Thyroid gland (tissue), 4 donors: ENCODE results near the gene ADRA2C. TPM values are rescaled to one million over a fixed set of nuclear protein-coding genes. Genes with fewer than 3 reads are reported as not detected.

Experiments used
- DNase-seq, 2 donors: peaks; one replicate each; pipeline ENCODE4 v3.0.0-alpha.2; 2019
- H3K27ac ChIP-seq, 3 donors: fragments of 200-600 bp; sonication (generic); 1 replicate in 2 of 3; 2 replicates in 1 of 3; pipeline ENCODE4 v1.5.1; 2016 to 2019; ENCODE audit warnings: mild to moderate bottlenecking in 1 of 3, moderate library complexity in 1 of 3
- H3K27me3 ChIP-seq: fragments of 200-600 bp; sonication (generic); one replicate; pipeline ENCODE4 v1.5.1; 2019
- H3K36me3 ChIP-seq, 2 donors: fragments of 200-600 bp; sonication (generic); one replicate each; pipeline ENCODE4 v1.5.1; 2016 to 2019
- H3K4me1 ChIP-seq, 2 donors: fragments of 200-600 bp; sonication (generic); one replicate each; pipeline ENCODE4 v1.5.1; 2017 to 2019
- H3K4me3 ChIP-seq, 3 donors: fragments of 200-600 bp; sonication (generic); replicated peaks in 1 of 3; 1 replicate in 2 of 3; 2 replicates in 1 of 3; pipeline ENCODE4 v1.5.1; 2016; ENCODE audit warnings: mild to moderate bottlenecking in 1 of 3
- H3K9me3 ChIP-seq: fragments of 200-600 bp; sonication (generic); one replicate; pipeline ENCODE4 v1.5.1; 2017
- CTCF ChIP-seq, 6 experiments: fragments of 200-600 bp in 3 of 6; fragments of 450-650 bp in 3 of 6; sonication (generic) in 3 of 6; IDR thresholded peaks; one replicate each; pipeline ENCODE4 v1.5.1; 2016 to 2019; ENCODE audit warnings: antibody characterized with exemption in 6 of 6, mild to moderate bottlenecking in 2 of 6, inconsistent platforms in 1 of 6, moderate library complexity in 1 of 6
- POLR2A ChIP-seq, 2 donors: fragments of 450-650 bp; IDR thresholded peaks; one replicate each; pipeline ENCODE4 v1.6.1; 2017; ENCODE audit warnings: antibody characterized with exemption in 2 of 2, mild to moderate bottlenecking in 2 of 2, moderate library complexity in 1 of 2
- WGBS, 2 donors: methylation state at CpG; one replicate each; pipeline ENCODE4 v1.1.5; 2017; 5-methylcytosine and 5-hydroxymethylcytosine counted together
- intact Hi-C: fragments of 100-400 bp; cut with DNase I; formaldehyde crosslinking; loops from one replicate; pipeline ENCODE4 v1.15.1; 2023
- total RNA-seq, 4 donors: library from RNA; depleted of rRNA; stranded (reverse); fragments of >200 nt; gene quantifications; one replicate each; pipeline ENCODE4 v1.2.3, GENCODE V29; 2016

ADRA2C gene
- total RNA-seq, 4 donors from 2014 or later, result 0.45 to 3.5 (median 1.1) TPM

GRCh38 chr4:3780347-3781171 is 14.4 kb downstream of the ADRA2C start:
- no peak overlapping the region for H3K4me3 ChIP-seq
- no peaks in the 10 kb centered on the region for H3K4me1 ChIP-seq
- DNase-seq, result no peak
- H3K27ac ChIP-seq, result no peak overlapping the region
- intact Hi-C loops, result no loop called here
- no peaks in the 10 kb centered on the region for H3K9me3 ChIP-seq
- H3K27me3 ChIP-seq, result no peaks in the 10 kb centered on the region
- H3K36me3 ChIP-seq, result no peaks in the 10 kb centered on the region
- TF ChIP-seq POLR2A (IDR thresholded peaks at IDR 0.05) (no peak), CTCF (IDR thresholded peaks at IDR 0.05) (no peak)
- WGBS, 2 donors, result 26 to 70% methylated on average over 6 to 7 of the region's 21 CpGs

- WGBS, 2 donors, result 86 to 91% methylated on average over 19 of the region's 19 CpGs
- no peaks in the 10 kb centered on the region for H3K36me3 ChIP-seq
- no peaks in the 10 kb centered on the region for H3K4me1 ChIP-seq
- H3K9me3 ChIP-seq, result no peaks in the 10 kb centered on the region
- no peaks in the 10 kb centered on the region for H3K27me3 ChIP-seq
- no peak overlapping the region for H3K27ac ChIP-seq
- no peak overlapping the region for H3K4me3 ChIP-seq
- TF ChIP-seq POLR2A (IDR thresholded peaks at IDR 0.05) (no peak), CTCF (IDR thresholded peaks at IDR 0.05) (no peak)
- intact Hi-C loops, result no loop called here
- no peak for DNase-seq
These were observed 15.2 kb downstream of the ADRA2C start for GRCh38 chr4:3781193-3781886.

GRCh38 chr4:3781997-3782930 is 16.1 kb downstream of the ADRA2C start:
- no peaks in the 10 kb centered on the region for H3K36me3 ChIP-seq
- H3K4me3 ChIP-seq, result no peak overlapping the region
- H3K9me3 ChIP-seq, result no peaks in the 10 kb centered on the region
- intact Hi-C loops, result no loop called here
- no peaks in the 10 kb centered on the region for H3K4me1 ChIP-seq
- no peak for TF ChIP-seq CTCF (IDR thresholded peaks at IDR 0.05)
- no peak for TF ChIP-seq POLR2A (IDR thresholded peaks at IDR 0.05)
- H3K27ac ChIP-seq, result no peak overlapping the region
- H3K27me3 ChIP-seq, result no peaks in the 10 kb centered on the region
- WGBS, 2 donors, result 83 to 90% methylated on average over 8 to 12 of the region's 25 CpGs
- DNase-seq, result no peak

GRCh38 chr4:3783693-3784306 is 17.6 kb downstream of the ADRA2C start:
- intact Hi-C loops, result no loop called here
- no peak for DNase-seq
- Histone ChIP-seq H3K27me3 (no peaks in the 10 kb centered on the region), H3K4me3 (no peak overlapping the region), H3K27ac (no peak overlapping the region), H3K9me3 (no peaks in the 10 kb centered on the region), H3K36me3 (no peaks in the 10 kb centered on the region), H3K4me1 (no peaks in the 10 kb centered on the region)
- 44% methylated on average over 18 to 24 of the region's 27 CpGs for WGBS, 2 donors
- peak in 2 of 6 experiments; percentile 7 to 20 for TF ChIP-seq CTCF (IDR thresholded peaks at IDR 0.05)
- TF ChIP-seq POLR2A (IDR thresholded peaks at IDR 0.05), result no peak
